GM23338 (cell line): ENCODE data around the gene PRKD1. TPM values are rescaled to one million over a fixed set of nuclear protein-coding genes. Genes with fewer than 3 reads are reported as not detected.

Source experiments
- ATAC-seq: fragments of 200-7000 bp; cut with Tn5 transposase; 3 replicates; pipeline ENCODE4 v1.9.1; 2020
- DNase-seq: peaks from one replicate; pipeline ENCODE4 v3.0.0-alpha.2; 2015; ENCODE audit warnings: low spot score
- H2AFZ ChIP-seq: fragments of 200-600 bp; sonication (generic); 2 replicates; pipeline ENCODE4 v1.8.0; 2016; ENCODE audit warnings: antibody characterized with exemption, mild to moderate bottlenecking, moderate library complexity
- H3F3A ChIP-seq: fragments of 200-600 bp; sonication (generic); replicated peaks from 2 replicates; pipeline ENCODE4 v1.8.0; 2017; ENCODE audit warnings: antibody characterized with exemption, mixed run types, low read depth
- H3K27ac ChIP-seq: fragments of 200-600 bp; sonication (generic); 2 replicates; pipeline ENCODE4 v1.6.1; 2016; ENCODE audit warnings: low read depth
- H3K27me3 ChIP-seq: fragments of 200-600 bp; sonication (generic); 2 replicates; pipeline ENCODE4 v1.8.0; 2016; ENCODE audit warnings: mild to moderate bottlenecking, mixed run types, moderate library complexity; ENCODE audit not compliant: insufficient read depth
- H3K36me3 ChIP-seq: fragments of 200-600 bp; sonication (generic); 2 replicates; pipeline ENCODE4 v1.8.0; 2016; ENCODE audit warnings: mild to moderate bottlenecking; ENCODE audit not compliant: insufficient read depth
- H3K4me1 ChIP-seq: fragments of 200-600 bp; sonication (generic); 2 replicates; pipeline ENCODE4 v1.8.0; 2016; ENCODE audit warnings: mild to moderate bottlenecking, moderate library complexity; ENCODE audit not compliant: insufficient read depth
- H3K4me2 ChIP-seq: fragments of 200-600 bp; sonication (generic); 2 replicates; pipeline ENCODE4 v1.7.1; 2017; ENCODE audit warnings: mixed run types
- H3K4me3 ChIP-seq: fragments of 200-600 bp; sonication (generic); 2 replicates; pipeline ENCODE4 v1.6.1; 2016; ENCODE audit warnings: mixed run types
- H3K79me2 ChIP-seq: fragments of 200-600 bp; sonication (generic); replicated peaks from 2 replicates; pipeline ENCODE4 v1.8.0; 2017; ENCODE audit warnings: mild to moderate bottlenecking; ENCODE audit not compliant: insufficient read depth
- H3K9me2 ChIP-seq: fragments of 200-600 bp; sonication (generic); 2 replicates; pipeline ENCODE4 v1.8.0; 2017; ENCODE audit not compliant: insufficient read depth
- H4K20me1 ChIP-seq: fragments of 200-600 bp; sonication (generic); replicated peaks from 2 replicates; pipeline ENCODE4 v1.8.0; 2017; ENCODE audit warnings: mild to moderate bottlenecking; ENCODE audit not compliant: insufficient read depth
- H3K27ac Mint-ChIP-seq: 2 replicates; pipeline ENCODE4 v1.8.0; 2020; ENCODE audit warnings: inconsistent platforms, mild to moderate bottlenecking, moderate library complexity, mixed read lengths
- H3K27me3 Mint-ChIP-seq: 3 replicates; pipeline ENCODE4 v1.8.0; 2022; ENCODE audit warnings: low read depth, mild to moderate bottlenecking, moderate library complexity, mixed read lengths, inconsistent platforms; ENCODE audit not compliant: insufficient read depth, poor library complexity
- H3K36me3 Mint-ChIP-seq: 3 replicates; pipeline ENCODE4 v1.8.0; 2021; ENCODE audit warnings: low read depth, mild to moderate bottlenecking, inconsistent platforms, moderate library complexity, mixed read lengths
- H3K4me1 Mint-ChIP-seq: 3 replicates; pipeline ENCODE4 v1.8.0; 2020; ENCODE audit warnings: mild to moderate bottlenecking, inconsistent platforms, mixed read lengths
- H3K4me3 Mint-ChIP-seq: 3 replicates; pipeline ENCODE4 v1.8.0; 2021; ENCODE audit warnings: moderate library complexity, mild to moderate bottlenecking, inconsistent platforms, mixed read lengths
- H3K9me3 Mint-ChIP-seq: 3 replicates; pipeline ENCODE4 v1.8.0; 2020; ENCODE audit warnings: moderate library complexity, mild to moderate bottlenecking, inconsistent platforms, mixed read lengths
- CREB1 ChIP-seq: fragments of 250-450 bp; sonication (Bioruptor Pico); IDR thresholded peaks from 2 replicates; pipeline ENCODE4 v1.5.0; 2020; ENCODE audit warnings: low read depth, mild to moderate bottlenecking, moderate library complexity
- EZH2 ChIP-seq: fragments of 200-600 bp; sonication (generic); IDR thresholded peaks from one replicate; pipeline ENCODE4 v1.8.0; 2017; ENCODE audit warnings: antibody characterized with exemption, mild to moderate bottlenecking, low read depth; ENCODE audit not compliant: unreplicated experiment
- EZH2phosphoT487 ChIP-seq: fragments of 200-600 bp; sonication (generic); IDR thresholded peaks from one replicate; pipeline ENCODE4 v1.8.1; 2018; ENCODE audit warnings: antibody characterized with exemption; ENCODE audit not compliant: unreplicated experiment
- JUNB ChIP-seq: IDR thresholded peaks from one replicate; pipeline ENCODE4 v1.6.1; 2016; ENCODE audit warnings: antibody characterized with exemption; ENCODE audit not compliant: unreplicated experiment
- POLR2AphosphoS5 ChIP-seq: IDR thresholded peaks from 2 replicates; pipeline ENCODE4 v1.6.1; 2016; ENCODE audit warnings: antibody characterized with exemption, low read depth
- STAT1 ChIP-seq: IDR thresholded peaks from one replicate; pipeline ENCODE4 v1.6.1; 2016; ENCODE audit warnings: antibody characterized with exemption; ENCODE audit not compliant: unreplicated experiment
- ZNF114 ChIP-seq: fragments of 250-450 bp; sonication (Bioruptor Pico); IDR thresholded peaks from 2 replicates; pipeline ENCODE4 v1.5.0; 2020; ENCODE audit warnings: mild to moderate bottlenecking, moderate library complexity
- ZNF331 ChIP-seq: fragments of 250-450 bp; sonication (Bioruptor Pico); IDR thresholded peaks from 2 replicates; pipeline ENCODE4 v1.5.0; 2020; ENCODE audit warnings: low read depth, mild to moderate bottlenecking, moderate library complexity
- polyA plus RNA-seq: library from polyadenylated mRNA; unstranded; fragments of >200 nt; fragmentation: Nextera tagmentation; extraction: Ambion mirVana; gene quantifications from 2 replicates; pipeline ENCODE4 v1.2.1, GENCODE V29; 2016
- total RNA-seq: library from RNA; depleted of rRNA; stranded (reverse); fragments of >200 nt; shearing (Covaris generic); gene quantifications from 2 replicates; pipeline ENCODE4 v1.2.3, GENCODE V29; 2014
- TF ChIP-seq, protein P1 (sequence below): IDR thresholded peaks from one replicate; pipeline ENCODE4 v1.6.1; 2018; ENCODE audit warnings: antibody characterized with exemption; ENCODE audit not compliant: unreplicated experiment
- TF ChIP-seq, protein P2 (sequence below): fragments of 250-450 bp; sonication (Bioruptor Pico); IDR thresholded peaks from 2 replicates; pipeline ENCODE4 v1.5.0; 2020; ENCODE audit warnings: mild to moderate bottlenecking, moderate library complexity
- TF ChIP-seq, protein P3 (sequence below): IDR thresholded peaks from 2 replicates; pipeline ENCODE4 v1.6.1; 2016; ENCODE audit warnings: antibody characterized with exemption

The PRKD1 gene
- total and polyA plus RNA-seq, 2 experiments from 2014 or later: 3.1 to 9.7 TPM

- TF ChIP-seq, protein P1, sequence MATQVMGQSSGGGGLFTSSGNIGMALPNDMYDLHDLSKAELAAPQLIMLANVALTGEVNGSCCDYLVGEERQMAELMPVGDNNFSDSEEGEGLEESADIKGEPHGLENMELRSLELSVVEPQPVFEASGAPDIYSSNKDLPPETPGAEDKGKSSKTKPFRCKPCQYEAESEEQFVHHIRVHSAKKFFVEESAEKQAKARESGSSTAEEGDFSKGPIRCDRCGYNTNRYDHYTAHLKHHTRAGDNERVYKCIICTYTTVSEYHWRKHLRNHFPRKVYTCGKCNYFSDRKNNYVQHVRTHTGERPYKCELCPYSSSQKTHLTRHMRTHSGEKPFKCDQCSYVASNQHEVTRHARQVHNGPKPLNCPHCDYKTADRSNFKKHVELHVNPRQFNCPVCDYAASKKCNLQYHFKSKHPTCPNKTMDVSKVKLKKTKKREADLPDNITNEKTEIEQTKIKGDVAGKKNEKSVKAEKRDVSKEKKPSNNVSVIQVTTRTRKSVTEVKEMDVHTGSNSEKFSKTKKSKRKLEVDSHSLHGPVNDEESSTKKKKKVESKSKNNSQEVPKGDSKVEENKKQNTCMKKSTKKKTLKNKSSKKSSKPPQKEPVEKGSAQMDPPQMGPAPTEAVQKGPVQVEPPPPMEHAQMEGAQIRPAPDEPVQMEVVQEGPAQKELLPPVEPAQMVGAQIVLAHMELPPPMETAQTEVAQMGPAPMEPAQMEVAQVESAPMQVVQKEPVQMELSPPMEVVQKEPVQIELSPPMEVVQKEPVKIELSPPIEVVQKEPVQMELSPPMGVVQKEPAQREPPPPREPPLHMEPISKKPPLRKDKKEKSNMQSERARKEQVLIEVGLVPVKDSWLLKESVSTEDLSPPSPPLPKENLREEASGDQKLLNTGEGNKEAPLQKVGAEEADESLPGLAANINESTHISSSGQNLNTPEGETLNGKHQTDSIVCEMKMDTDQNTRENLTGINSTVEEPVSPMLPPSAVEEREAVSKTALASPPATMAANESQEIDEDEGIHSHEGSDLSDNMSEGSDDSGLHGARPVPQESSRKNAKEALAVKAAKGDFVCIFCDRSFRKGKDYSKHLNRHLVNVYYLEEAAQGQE: no peak
- TF ChIP-seq CREB1 (CRISPR knock-in tag) (no peak), STAT1 (no peak)
These were observed 30.5 kb downstream of the PRKD1 start (continued) for GRCh38 chr14:29897181-29897580.

GRCh38 chr14:29896354-29896821 lies 31.3 kb downstream of the PRKD1 start:
- no peaks in the 10 kb centered on the region for H3K4me1 ChIP-seq
- no peak overlapping the region for H3K4me3 ChIP-seq
- H3K9me2 ChIP-seq: no peaks in the 10 kb centered on the region
- DNase-seq (no peak), ATAC-seq (no peak)
- H3K36me3 ChIP-seq: no peaks in the 10 kb centered on the region
- no peaks in the 10 kb centered on the region for H3K27me3 Mint-ChIP-seq
- H3K79me2 ChIP-seq: no peaks in the 10 kb centered on the region
- H2AFZ ChIP-seq: no peak overlapping the region
- no peaks in the 10 kb centered on the region for H3K36me3 Mint-ChIP-seq
- H3K27me3 ChIP-seq: no peaks in the 10 kb centered on the region
- no peak overlapping the region for H3K4me2 ChIP-seq
- H3K4me1 Mint-ChIP-seq: peaks cover 4% of the 10 kb centered on the region
- no peak overlapping the region for H3K27ac ChIP-seq
- no peaks in the 10 kb centered on the region for H3K9me3 Mint-ChIP-seq
- no peak overlapping the region for H3K27ac Mint-ChIP-seq
- no peaks in the 10 kb centered on the region for H4K20me1 ChIP-seq
- no peaks in the 10 kb centered on the region for H3F3A ChIP-seq
- H3K4me3 Mint-ChIP-seq: no peak overlapping the region
- TF ChIP-seq ZNF114 (CRISPR knock-in tag): no peak
- TF ChIP-seq ZNF331 (CRISPR knock-in tag): no peak
- TF ChIP-seq, protein P1: no peak
- TF ChIP-seq JUNB: no peak
- TF ChIP-seq POLR2AphosphoS5: no peak
- no peak for TF ChIP-seq EZH2phosphoT487
- TF ChIP-seq, protein P2, sequence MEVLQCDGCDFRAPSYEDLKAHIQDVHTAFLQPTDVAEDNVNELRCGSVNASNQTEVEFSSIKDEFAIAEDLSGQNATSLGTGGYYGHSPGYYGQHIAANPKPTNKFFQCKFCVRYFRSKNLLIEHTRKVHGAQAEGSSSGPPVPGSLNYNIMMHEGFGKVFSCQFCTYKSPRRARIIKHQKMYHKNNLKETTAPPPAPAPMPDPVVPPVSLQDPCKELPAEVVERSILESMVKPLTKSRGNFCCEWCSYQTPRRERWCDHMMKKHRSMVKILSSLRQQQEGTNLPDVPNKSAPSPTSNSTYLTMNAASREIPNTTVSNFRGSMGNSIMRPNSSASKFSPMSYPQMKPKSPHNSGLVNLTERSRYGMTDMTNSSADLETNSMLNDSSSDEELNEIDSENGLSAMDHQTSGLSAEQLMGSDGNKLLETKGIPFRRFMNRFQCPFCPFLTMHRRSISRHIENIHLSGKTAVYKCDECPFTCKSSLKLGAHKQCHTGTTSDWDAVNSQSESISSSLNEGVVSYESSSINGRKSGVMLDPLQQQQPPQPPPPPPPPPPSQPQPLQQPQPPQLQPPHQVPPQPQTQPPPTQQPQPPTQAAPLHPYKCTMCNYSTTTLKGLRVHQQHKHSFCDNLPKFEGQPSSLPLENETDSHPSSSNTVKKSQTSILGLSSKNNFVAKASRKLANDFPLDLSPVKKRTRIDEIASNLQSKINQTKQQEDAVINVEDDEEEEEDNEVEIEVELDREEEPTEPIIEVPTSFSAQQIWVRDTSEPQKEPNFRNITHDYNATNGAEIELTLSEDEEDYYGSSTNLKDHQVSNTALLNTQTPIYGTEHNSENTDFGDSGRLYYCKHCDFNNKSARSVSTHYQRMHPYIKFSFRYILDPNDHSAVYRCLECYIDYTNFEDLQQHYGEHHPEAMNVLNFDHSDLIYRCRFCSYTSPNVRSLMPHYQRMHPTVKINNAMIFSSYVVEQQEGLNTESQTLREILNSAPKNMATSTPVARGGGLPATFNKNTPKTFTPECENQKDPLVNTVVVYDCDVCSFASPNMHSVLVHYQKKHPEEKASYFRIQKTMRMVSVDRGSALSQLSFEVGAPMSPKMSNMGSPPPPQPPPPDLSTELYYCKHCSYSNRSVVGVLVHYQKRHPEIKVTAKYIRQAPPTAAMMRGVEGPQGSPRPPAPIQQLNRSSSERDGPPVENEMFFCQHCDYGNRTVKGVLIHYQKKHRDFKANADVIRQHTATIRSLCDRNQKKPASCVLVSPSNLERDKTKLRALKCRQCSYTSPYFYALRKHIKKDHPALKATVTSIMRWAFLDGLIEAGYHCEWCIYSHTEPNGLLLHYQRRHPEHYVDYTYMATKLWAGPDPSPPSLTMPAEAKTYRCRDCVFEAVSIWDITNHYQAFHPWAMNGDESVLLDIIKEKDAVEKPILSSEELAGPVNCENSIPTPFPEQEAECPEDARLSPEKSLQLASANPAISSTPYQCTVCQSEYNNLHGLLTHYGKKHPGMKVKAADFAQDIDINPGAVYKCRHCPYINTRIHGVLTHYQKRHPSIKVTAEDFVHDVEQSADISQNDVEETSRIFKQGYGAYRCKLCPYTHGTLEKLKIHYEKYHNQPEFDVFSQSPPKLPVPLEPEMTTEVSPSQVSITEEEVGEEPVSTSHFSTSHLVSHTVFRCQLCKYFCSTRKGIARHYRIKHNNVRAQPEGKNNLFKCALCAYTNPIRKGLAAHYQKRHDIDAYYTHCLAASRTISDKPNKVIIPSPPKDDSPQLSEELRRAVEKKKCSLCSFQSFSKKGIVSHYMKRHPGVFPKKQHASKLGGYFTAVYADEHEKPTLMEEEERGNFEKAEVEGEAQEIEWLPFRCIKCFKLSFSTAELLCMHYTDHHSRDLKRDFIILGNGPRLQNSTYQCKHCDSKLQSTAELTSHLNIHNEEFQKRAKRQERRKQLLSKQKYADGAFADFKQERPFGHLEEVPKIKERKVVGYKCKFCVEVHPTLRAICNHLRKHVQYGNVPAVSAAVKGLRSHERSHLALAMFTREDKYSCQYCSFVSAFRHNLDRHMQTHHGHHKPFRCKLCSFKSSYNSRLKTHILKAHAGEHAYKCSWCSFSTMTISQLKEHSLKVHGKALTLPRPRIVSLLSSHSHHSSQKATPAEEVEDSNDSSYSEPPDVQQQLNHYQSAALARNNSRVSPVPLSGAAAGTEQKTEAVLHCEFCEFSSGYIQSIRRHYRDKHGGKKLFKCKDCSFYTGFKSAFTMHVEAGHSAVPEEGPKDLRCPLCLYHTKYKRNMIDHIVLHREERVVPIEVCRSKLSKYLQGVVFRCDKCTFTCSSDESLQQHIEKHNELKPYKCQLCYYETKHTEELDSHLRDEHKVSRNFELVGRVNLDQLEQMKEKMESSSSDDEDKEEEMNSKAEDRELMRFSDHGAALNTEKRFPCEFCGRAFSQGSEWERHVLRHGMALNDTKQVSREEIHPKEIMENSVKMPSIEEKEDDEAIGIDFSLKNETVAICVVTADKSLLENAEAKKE: no peak
- no peak for TF ChIP-seq CREB1 (CRISPR knock-in tag)
- TF ChIP-seq EZH2: no peak
- no peak for TF ChIP-seq STAT1
- TF ChIP-seq, protein P3, sequence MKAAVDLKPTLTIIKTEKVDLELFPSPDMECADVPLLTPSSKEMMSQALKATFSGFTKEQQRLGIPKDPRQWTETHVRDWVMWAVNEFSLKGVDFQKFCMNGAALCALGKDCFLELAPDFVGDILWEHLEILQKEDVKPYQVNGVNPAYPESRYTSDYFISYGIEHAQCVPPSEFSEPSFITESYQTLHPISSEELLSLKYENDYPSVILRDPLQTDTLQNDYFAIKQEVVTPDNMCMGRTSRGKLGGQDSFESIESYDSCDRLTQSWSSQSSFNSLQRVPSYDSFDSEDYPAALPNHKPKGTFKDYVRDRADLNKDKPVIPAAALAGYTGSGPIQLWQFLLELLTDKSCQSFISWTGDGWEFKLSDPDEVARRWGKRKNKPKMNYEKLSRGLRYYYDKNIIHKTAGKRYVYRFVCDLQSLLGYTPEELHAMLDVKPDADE: no peak
